Sciatic nerve (tissue), 2 donors: ENCODE measurements around the gene PAFAH1B2. TPM values are rescaled to one million over a fixed set of nuclear protein-coding genes. Genes with fewer than 3 reads are reported as not detected.
A peak's percentile ranks its signal among the peaks of the same experiment; 100 is the strongest.

Experiments used
- ATAC-seq: fragments of 200-7000 bp; cut with Tn5 transposase; one replicate; pipeline ENCODE4 v1.9.1; 2020; ENCODE audit warnings: mild to moderate bottlenecking, moderate library complexity
- DNase-seq: peaks from one replicate; pipeline ENCODE4 v3.0.0-alpha.2; 2020; ENCODE audit warnings: low spot score
- intact Hi-C: fragments of 100-400 bp; cut with DNase I; formaldehyde crosslinking; loops from one replicate; pipeline ENCODE4 v1.14.2; 2022
- total RNA-seq: library from RNA; stranded (reverse); fragmentation: NEBNext Ultra II Directional; extraction: Animal tissue kit (Norgen Biotek cat#: 25700); gene quantifications from one replicate; pipeline ENCODE4 v1.2.1, GENCODE V29; 2021
- donor health status: DM: no; HTN: no; CAD: no.
- donor health status: DM: no; HTN: no; CAD: no.

The PAFAH1B2 gene
- total RNA-seq, 1 donor from 2014 or later = 104 TPM

GRCh38 chr11:117212697-117213355 lies 68.7 kb downstream of the PAFAH1B2 start:
- ATAC-seq (no peak), DNase-seq (no peak)
- intact Hi-C loops = no loop called here

GRCh38 chr11:117214404-117215110 lies 70.5 kb downstream of the PAFAH1B2 start:
- DNase-seq = no peak
- no peak for ATAC-seq
- intact Hi-C loops = no loop called here

GRCh38 chr11:117217141-117218084 lies 73.3 kb downstream of the PAFAH1B2 start:
- intact Hi-C loops = no loop called here
- ATAC-seq (peak; percentile 23), DNase-seq (peak; percentile 57)

- ATAC-seq (peak; percentile 39), DNase-seq (peak; percentile 69)
- intact Hi-C loops = no loop called here
These were observed 74.2 kb downstream of the PAFAH1B2 start for GRCh38 chr11:117218133-117218915.

- DNase-seq (peak; percentile 50), ATAC-seq (no peak)
- intact Hi-C loops = no loop called here
These were observed 74.9 kb downstream of the PAFAH1B2 start for GRCh38 chr11:117219001-117219400.

GRCh38 chr11:117219455-117219854 lies 75.4 kb downstream of the PAFAH1B2 start:
- ATAC-seq (no peak), DNase-seq (peak; percentile 58)
- intact Hi-C loops = no loop called here

- intact Hi-C loops = loop anchor here (10.0 kb wide), 2 partner anchors 345 to 425 kb away; partner anchors contain the start of gene APOA5
- no peak for ATAC-seq
- no peak for DNase-seq
These were observed 75.9 kb downstream of the PAFAH1B2 start for GRCh38 chr11:117219995-117220394.

- intact Hi-C loops = loop anchor here (10.0 kb wide), 2 partner anchors 346 to 426 kb away; partner anchors contain the start of gene APOA5
- peak; percentile 45 for ATAC-seq
- DNase-seq = peak; percentile 72
These were observed 76.5 kb downstream of the PAFAH1B2 start for GRCh38 chr11:117220568-117220967.

- peak; percentile 8 for ATAC-seq
- DNase-seq = no peak
- intact Hi-C loops = loop anchor here (10.0 kb wide), 2 partner anchors 346 to 426 kb away; partner anchors contain the start of gene APOA5
These were observed 77.1 kb downstream of the PAFAH1B2 start for GRCh38 chr11:117220999-117221774.

- DNase-seq (peak; percentile 83), ATAC-seq (peak; percentile 86)
- intact Hi-C loops = loop anchor here (10.0 kb wide), 2 partner anchors 347 to 427 kb away; partner anchors contain the start of gene APOA5
These were observed 77.9 kb downstream of the PAFAH1B2 start for GRCh38 chr11:117221775-117222517.

- ATAC-seq (no peak), DNase-seq (peak; percentile 52)
- intact Hi-C loops = loop anchor here (10.0 kb wide), 2 partner anchors 348 to 428 kb away; partner anchors contain the start of gene APOA5
These were observed 79.1 kb downstream of the PAFAH1B2 start for GRCh38 chr11:117222991-117223740.

- DNase-seq = peak; percentile 45
- no peak for ATAC-seq
- intact Hi-C loops = loop anchor here (10.0 kb wide), 2 partner anchors 349 to 429 kb away; partner anchors contain the start of gene APOA5
These were observed 79.9 kb downstream of the PAFAH1B2 start for GRCh38 chr11:117223741-117224689.

GRCh38 chr11:117225553-117226170 lies 81.6 kb downstream of the PAFAH1B2 start:
- no peak for ATAC-seq
- DNase-seq = peak; percentile 52
- intact Hi-C loops = loop anchor here (10.0 kb wide), 2 partner anchors 351 to 431 kb away; partner anchors contain the start of gene APOA5
